ENCODE results near the gene POLD2. TPM values are rescaled to one million over a fixed set of nuclear protein-coding genes. Genes with fewer than 3 reads are reported as not detected.

The POLD2 gene
- total and polyA plus RNA-seq, 2 experiments from 2014 or later: 100 to 164 TPM

DNA sequence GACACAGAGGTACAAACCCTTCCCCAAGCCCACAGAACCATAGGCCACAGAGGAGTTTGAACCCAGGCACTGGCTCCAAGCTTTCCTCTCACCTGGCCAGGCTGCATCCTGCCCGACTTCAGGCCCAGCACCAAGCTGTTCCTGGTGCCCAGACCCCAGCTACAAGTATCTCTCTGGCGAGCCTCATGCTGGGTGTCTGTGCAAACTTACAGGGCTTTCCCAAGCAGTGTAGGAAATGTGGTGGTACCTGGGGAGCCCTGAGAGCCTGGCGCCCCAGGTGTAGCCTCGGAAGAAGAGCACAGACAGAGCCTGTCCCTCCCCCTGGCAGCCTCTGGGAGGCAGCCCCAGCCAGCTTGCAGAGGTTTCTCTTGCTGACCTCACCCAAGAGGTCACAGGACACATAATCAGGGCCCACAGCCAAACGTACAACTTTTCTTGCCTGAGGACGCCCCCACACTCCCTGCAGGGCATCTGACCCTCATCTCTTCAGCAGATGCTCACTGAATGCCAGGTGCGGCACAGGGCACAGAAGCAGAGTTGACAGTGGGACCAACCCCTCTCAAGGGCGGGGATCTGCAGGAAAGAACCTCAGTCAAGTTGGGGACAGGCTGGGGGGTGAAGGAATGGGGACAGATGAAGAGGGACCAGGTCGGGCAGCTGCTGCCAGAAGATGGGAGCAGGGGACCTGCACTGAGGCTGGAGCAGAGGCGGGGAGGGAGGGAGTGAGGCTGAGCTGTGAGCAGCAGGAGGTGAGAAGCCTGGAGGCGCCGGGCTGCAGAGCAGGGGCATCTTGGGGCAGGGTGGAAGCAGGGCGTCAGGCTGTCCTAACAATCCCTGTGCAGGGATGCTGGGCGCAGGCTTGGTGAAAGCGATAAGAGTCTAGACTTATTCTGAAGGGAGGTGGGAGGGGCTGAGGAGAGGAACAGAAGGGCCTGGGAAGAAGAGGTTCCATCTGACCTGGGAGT, 34.0 kb upstream of the POLD2 start:
- no peak for DNase-seq
- WGBS, 2 experiments (ENCODE audit: low coverage in 1 of 2, low lambda C conversion rate in 2 of 2, missing lambda C conversion rate in 2 of 2): 72 to 77% methylated on average over 13 to 15 of the region's 15 CpGs
- H3K9me2 ChIP-seq (ENCODE audit: insufficient read depth): no peaks in the 10 kb centered on the region

DNA sequence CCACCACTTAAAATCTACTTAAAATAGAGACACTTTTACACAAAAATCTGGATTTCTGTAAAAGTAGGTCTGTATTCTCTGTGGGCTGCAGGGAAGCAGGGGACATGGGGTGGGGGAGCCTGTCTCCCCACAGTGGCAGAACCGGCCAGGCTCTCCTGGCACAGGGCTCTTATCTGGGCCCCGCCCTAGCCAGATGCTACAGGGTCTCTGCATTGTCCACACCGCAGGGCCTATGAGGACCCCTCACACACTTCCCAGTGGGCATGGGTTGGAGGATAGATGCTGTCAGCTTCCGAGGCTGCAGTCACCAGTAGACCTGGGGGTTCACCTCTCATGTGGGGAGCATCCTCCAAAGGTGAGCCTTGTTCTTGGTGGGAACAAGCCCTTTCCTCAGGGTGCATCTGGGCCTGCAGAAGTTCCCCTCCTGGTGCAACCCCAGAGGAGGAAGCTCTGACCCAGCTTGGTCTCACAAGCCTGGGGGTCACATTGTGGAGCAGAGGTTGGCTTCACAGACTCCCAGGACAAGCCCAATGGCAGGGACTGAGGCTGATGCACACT, 33.2 kb upstream of the POLD2 start:
- Histone ChIP-seq H3K4me3 (no peak overlapping the region), H3K4me2 (ENCODE audit: unreplicated experiment) (no peak overlapping the region), H2AFZ (no peak overlapping the region), H4K20me1 (ENCODE audit: insufficient read depth) (no peaks in the 10 kb centered on the region), H3F3A (ENCODE audit: insufficient read depth) (no peaks in the 10 kb centered on the region), H3K4me1 (ENCODE audit: insufficient read depth) (no peaks in the 10 kb centered on the region), H3K27me3 (replicated peaks; ENCODE audit: insufficient read depth) (no peaks in the 10 kb centered on the region), H3K27ac (no peak overlapping the region), H3K9me3 (ENCODE audit: low read depth) (no peaks in the 10 kb centered on the region), H3K79me2 (ENCODE audit: insufficient read depth) (no peaks in the 10 kb centered on the region), H3K36me3 (ENCODE audit: low read depth) (no peaks in the 10 kb centered on the region), H3K9me2 (ENCODE audit: insufficient read depth) (no peaks in the 10 kb centered on the region), H3K9ac (no peak overlapping the region)
- WGBS, 2 experiments (ENCODE audit: low coverage in 1 of 2, low lambda C conversion rate in 2 of 2, missing lambda C conversion rate in 2 of 2): 42 to 57% methylated on average over 4 of the region's 4 CpGs
- TF ChIP-seq EZH2phosphoT487 (IDR thresholded peaks at IDR 0.05; ENCODE audit: insufficient read depth, low read depth) (no peak), EZH2 (IDR thresholded peaks at IDR 0.05; ENCODE audit: insufficient read depth, poor library complexity, severe bottlenecking) (no peak)
- DNase-seq: no peak
- in situ Hi-C loops (cut with MboI): no loop called here

More for the DNA sequence above, 34.0 kb upstream of the POLD2 start:
- H3K79me2 ChIP-seq (ENCODE audit: insufficient read depth): no peaks in the 10 kb centered on the region
- no peak overlapping the region for H3K4me3 ChIP-seq
- H3K4me2 ChIP-seq (ENCODE audit: unreplicated experiment): no peak overlapping the region
- H3K27ac ChIP-seq: no peak overlapping the region
- H2AFZ ChIP-seq: no peak overlapping the region
- no peaks in the 10 kb centered on the region for H4K20me1 ChIP-seq (ENCODE audit: insufficient read depth)
- no peak overlapping the region for H3K9ac ChIP-seq
- H3F3A ChIP-seq (ENCODE audit: insufficient read depth): 0 out of 2 replicates have a peak, but pooled peaks cover 2% of the 10 kb centered on the region
- H3K36me3 ChIP-seq (ENCODE audit: low read depth): no peaks in the 10 kb centered on the region
- no peaks in the 10 kb centered on the region for H3K9me3 ChIP-seq (ENCODE audit: low read depth)
- in situ Hi-C loops (cut with MboI): no loop called here
- peaks cover 4% of the 10 kb centered on the region; the same call in 1 of the 2 replicates for H3K4me1 ChIP-seq (ENCODE audit: insufficient read depth)
- H3K27me3 ChIP-seq (replicated peaks; ENCODE audit: insufficient read depth): no peaks in the 10 kb centered on the region
- no peak for TF ChIP-seq EZH2phosphoT487 (IDR thresholded peaks at IDR 0.05; ENCODE audit: insufficient read depth, low read depth)
- TF ChIP-seq EZH2 (IDR thresholded peaks at IDR 0.05; ENCODE audit: insufficient read depth, poor library complexity, severe bottlenecking): no peak

DNA sequence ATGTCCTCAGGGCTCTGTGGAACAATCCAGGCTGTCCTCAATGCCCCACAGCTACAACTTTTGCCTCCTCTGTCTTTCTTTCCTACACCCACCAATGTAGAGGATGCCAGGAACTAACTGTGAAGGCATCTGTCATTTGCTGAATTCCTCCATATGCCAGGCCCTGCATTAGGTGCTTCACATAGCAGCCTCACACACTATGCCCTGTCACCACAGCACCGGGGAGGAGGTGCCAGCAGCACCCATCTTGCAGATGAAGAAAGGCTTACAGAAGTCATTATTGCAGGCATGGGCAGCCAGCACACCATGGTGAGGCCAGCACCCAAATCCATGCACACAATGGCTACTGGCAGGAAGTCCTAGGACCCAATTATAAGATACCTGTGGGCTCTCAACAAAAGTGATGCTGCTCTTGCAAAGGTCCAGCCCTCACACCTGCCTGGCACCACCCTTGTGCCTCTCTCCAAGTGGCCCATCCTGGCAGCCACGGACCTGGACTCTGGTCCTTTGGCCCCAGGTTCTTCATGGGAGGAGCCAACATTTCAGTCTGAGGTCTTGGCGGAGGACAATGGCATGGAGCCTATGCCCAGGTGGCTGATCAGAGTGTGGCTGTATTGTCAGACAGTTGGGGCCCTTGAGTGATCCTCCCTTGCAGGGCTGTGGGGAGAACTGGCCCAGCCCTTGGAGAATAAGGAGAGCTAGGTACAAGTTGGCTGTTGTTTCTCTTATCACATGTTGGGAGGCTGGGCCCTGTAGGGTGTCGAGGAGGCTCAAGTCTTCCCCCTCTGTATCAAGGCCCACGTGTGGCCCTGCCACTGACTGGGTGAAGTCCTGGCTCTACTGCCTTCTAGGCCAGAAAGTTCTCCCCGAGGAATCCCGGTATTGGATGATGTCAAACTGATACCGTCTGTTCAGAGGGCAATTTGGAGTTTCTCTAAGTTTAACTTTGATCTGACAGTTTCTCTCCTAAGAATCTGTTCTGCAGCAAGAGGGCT, 32.1 kb upstream of the POLD2 start:
- Histone ChIP-seq H3F3A (ENCODE audit: insufficient read depth) (no peaks in the 10 kb centered on the region), H3K4me1 (ENCODE audit: insufficient read depth) (no peaks in the 10 kb centered on the region), H2AFZ (no peak overlapping the region), H3K79me2 (ENCODE audit: insufficient read depth) (no peaks in the 10 kb centered on the region), H4K20me1 (ENCODE audit: insufficient read depth) (no peaks in the 10 kb centered on the region), H3K4me3 (no peak overlapping the region), H3K27me3 (replicated peaks; ENCODE audit: insufficient read depth) (no peaks in the 10 kb centered on the region), H3K9me2 (ENCODE audit: insufficient read depth) (no peaks in the 10 kb centered on the region), H3K36me3 (ENCODE audit: low read depth) (no peaks in the 10 kb centered on the region), H3K9ac (no peak overlapping the region), H3K4me2 (ENCODE audit: unreplicated experiment) (no peak overlapping the region), H3K27ac (no peak overlapping the region), H3K9me3 (ENCODE audit: low read depth) (no peaks in the 10 kb centered on the region)
- no peak for DNase-seq
- 61 to 69% methylated on average over 8 of the region's 8 CpGs for WGBS, 2 experiments (ENCODE audit: low coverage in 1 of 2, low lambda C conversion rate in 2 of 2, missing lambda C conversion rate in 2 of 2)
- TF ChIP-seq EZH2 (IDR thresholded peaks at IDR 0.05; ENCODE audit: insufficient read depth, poor library complexity, severe bottlenecking) (no peak), EZH2phosphoT487 (IDR thresholded peaks at IDR 0.05; ENCODE audit: insufficient read depth, low read depth) (no peak)
- in situ Hi-C loops (cut with MboI): no loop called here

DNA sequence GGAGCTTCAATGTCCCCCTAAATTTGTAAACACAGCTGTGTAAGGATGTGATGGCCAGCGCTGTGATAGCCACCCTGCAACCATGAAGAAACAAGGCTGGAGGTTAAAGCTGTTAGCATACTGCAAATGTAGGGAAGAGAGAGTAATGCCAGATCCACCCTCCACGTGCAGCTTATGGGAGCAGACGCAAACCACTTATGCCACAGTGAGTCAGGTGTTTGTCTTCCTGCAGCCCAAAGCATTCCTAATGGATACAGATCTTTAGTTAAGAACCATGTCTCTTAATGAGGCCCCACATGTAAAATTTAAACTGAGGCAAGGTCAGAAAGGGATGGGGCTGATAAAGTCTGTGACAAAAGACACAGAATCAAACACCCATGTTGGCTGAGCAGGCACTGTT, 31.4 kb upstream of the POLD2 start:
- in situ Hi-C loops (cut with MboI): no loop called here
- no peak overlapping the region for H3K4me3 ChIP-seq
- H3F3A ChIP-seq (ENCODE audit: insufficient read depth): no peaks in the 10 kb centered on the region
- WGBS, 2 experiments (ENCODE audit: low coverage in 1 of 2, low lambda C conversion rate in 2 of 2, missing lambda C conversion rate in 2 of 2): 88 to 93% methylated on average over 3 of the region's 3 CpGs
- no peak overlapping the region for H3K9ac ChIP-seq
- no peaks in the 10 kb centered on the region for H3K36me3 ChIP-seq (ENCODE audit: low read depth)
- no peak overlapping the region for H3K27ac ChIP-seq
- H3K9me3 ChIP-seq (ENCODE audit: low read depth): no peaks in the 10 kb centered on the region
- H3K79me2 ChIP-seq (ENCODE audit: insufficient read depth): no peaks in the 10 kb centered on the region
- no peak overlapping the region for H2AFZ ChIP-seq
- no peaks in the 10 kb centered on the region for H3K27me3 ChIP-seq (replicated peaks; ENCODE audit: insufficient read depth)
- no peak overlapping the region for H3K4me2 ChIP-seq (ENCODE audit: unreplicated experiment)
- no peaks in the 10 kb centered on the region for H3K4me1 ChIP-seq (ENCODE audit: insufficient read depth)
- TF ChIP-seq EZH2phosphoT487 (IDR thresholded peaks at IDR 0.05; ENCODE audit: insufficient read depth, low read depth): no peak
- TF ChIP-seq EZH2 (IDR thresholded peaks at IDR 0.05; ENCODE audit: insufficient read depth, poor library complexity, severe bottlenecking): no peak
- H4K20me1 ChIP-seq (ENCODE audit: insufficient read depth): no peaks in the 10 kb centered on the region
- DNase-seq: no peak
- no peaks in the 10 kb centered on the region for H3K9me2 ChIP-seq (ENCODE audit: insufficient read depth)

All from GM23248 (cell line).